H1 (cell line): ENCODE results near the gene ZNF101. TPM values are rescaled to one million over a fixed set of nuclear protein-coding genes. Genes with fewer than 3 reads are reported as not detected.

Experiments
- GTF2F1 ChIP-seq: IDR thresholded peaks from 2 replicates; pipeline ENCODE4 v1.6.1; 2012; ENCODE audit warnings: low read depth, low read length, improper control_type of control experiment, borderline replicate concordance
- RAD21 ChIP-seq, 2 experiments: IDR thresholded peaks in 1 of 2; conservative IDR thresholded peaks in 1 of 2; 2 replicates each; pipeline ENCODE4 v1.6.1; 2011; ENCODE audit warnings: low read depth in 2 of 2, low read length in 2 of 2, improper control_type of control experiment in 1 of 2, inconsistent platforms in 1 of 2, mild to moderate bottlenecking in 1 of 2, moderate library complexity in 1 of 2
- RXRA ChIP-seq: IDR thresholded peaks from 2 replicates; pipeline ENCODE4 v1.6.1; 2011; ENCODE audit warnings: low read depth, mild to moderate bottlenecking, low read length, moderate library complexity; ENCODE audit not compliant: insufficient read depth
- SRF ChIP-seq: IDR thresholded peaks from 2 replicates; pipeline ENCODE4 v1.6.1; 2011; ENCODE audit warnings: mild to moderate bottlenecking, low read depth, low read length, moderate library complexity
- polyA plus RNA-seq, 7 experiments: library from polyadenylated mRNA; depleted of rRNA in 3 of 7; stranded (reverse) in 5 of 7; unstranded in 2 of 7; fragments of >200 nt in 5 of 7; fragments of 200-250 nt in 2 of 7; gene quantifications; 1 replicate in 5 of 7; 2 replicates in 1 of 7; 4 replicates in 1 of 7; pipeline versions ENCODE4 v1.2.1 to v1.2.3, GENCODE V29; 2011 to 2013; ENCODE audit warnings: missing spikeins in 2 of 7, mixed read lengths in 2 of 7
- total RNA-seq: library from RNA; stranded (reverse); fragmentation: NEBNext Ultra II Directional; extraction: Animal tissue kit (Norgen Biotek cat#: 25700); gene quantifications from 2 replicates; pipeline ENCODE4 v1.2.1, GENCODE V29; 2021

Gene ZNF101
- total and polyA plus RNA-seq, 2 of the 8 experiments (the other 6 are each of a cell fraction or from before 2014, with no cell fraction given) = 13.0 to 50.9 TPM

- TF ChIP-seq GTF2F1 (no peak), RAD21 (IDR thresholded peaks at IDR 0.05 in 1 of 2, conservative IDR thresholded peaks at IDR 0.05 in 1 of 2; ENCODE audit: low read depth in 2 of 2, low read length in 2 of 2) (no peak), RXRA (no peak), SRF (no peak)
These were observed 13.5 kb upstream of the ZNF101 start (continued) for GRCh38 chr19:19655051-19655594.
